Measurements from ENCODE around the gene PLA2G4D. TPM values are rescaled to one million over a fixed set of nuclear protein-coding genes. Genes with fewer than 3 reads are reported as not detected.

The PLA2G4D gene
- total and polyA plus RNA-seq, 2 experiments from 2014 or later = 0.07 to 0.15 TPM

- Mint-ChIP-seq H3K4me3 (no peak overlapping the region), H3K4me1 (peaks cover 6% of the 10 kb centered on the region), H3K27me3 (ENCODE audit: insufficient read depth, low read depth, poor library complexity) (peaks cover 3% of the 10 kb centered on the region), H3K9me3 (no peaks in the 10 kb centered on the region), H3K27ac (no peak overlapping the region), H3K36me3 (ENCODE audit: low read depth) (no peaks in the 10 kb centered on the region)
- Histone ChIP-seq H2AFZ (no peak overlapping the region), H3K4me3 (no peak overlapping the region), H3K27me3 (ENCODE audit: insufficient read depth) (no peaks in the 10 kb centered on the region), H3K4me2 (no peak overlapping the region), H3K4me1 (ENCODE audit: insufficient read depth) (no peaks in the 10 kb centered on the region), H3K79me2 (replicated peaks; ENCODE audit: insufficient read depth) (no peaks in the 10 kb centered on the region), H3K27ac (ENCODE audit: low read depth) (no peak overlapping the region), H3K9me2 (ENCODE audit: insufficient read depth) (no peaks in the 10 kb centered on the region), H3K36me3 (ENCODE audit: insufficient read depth) (no peaks in the 10 kb centered on the region), H3F3A (replicated peaks; ENCODE audit: low read depth) (no peaks in the 10 kb centered on the region), H4K20me1 (replicated peaks; ENCODE audit: insufficient read depth) (no peaks in the 10 kb centered on the region)
- ATAC-seq (no peak), DNase-seq (ENCODE audit: low spot score) (no peak)
- TF ChIP-seq, protein P1, sequence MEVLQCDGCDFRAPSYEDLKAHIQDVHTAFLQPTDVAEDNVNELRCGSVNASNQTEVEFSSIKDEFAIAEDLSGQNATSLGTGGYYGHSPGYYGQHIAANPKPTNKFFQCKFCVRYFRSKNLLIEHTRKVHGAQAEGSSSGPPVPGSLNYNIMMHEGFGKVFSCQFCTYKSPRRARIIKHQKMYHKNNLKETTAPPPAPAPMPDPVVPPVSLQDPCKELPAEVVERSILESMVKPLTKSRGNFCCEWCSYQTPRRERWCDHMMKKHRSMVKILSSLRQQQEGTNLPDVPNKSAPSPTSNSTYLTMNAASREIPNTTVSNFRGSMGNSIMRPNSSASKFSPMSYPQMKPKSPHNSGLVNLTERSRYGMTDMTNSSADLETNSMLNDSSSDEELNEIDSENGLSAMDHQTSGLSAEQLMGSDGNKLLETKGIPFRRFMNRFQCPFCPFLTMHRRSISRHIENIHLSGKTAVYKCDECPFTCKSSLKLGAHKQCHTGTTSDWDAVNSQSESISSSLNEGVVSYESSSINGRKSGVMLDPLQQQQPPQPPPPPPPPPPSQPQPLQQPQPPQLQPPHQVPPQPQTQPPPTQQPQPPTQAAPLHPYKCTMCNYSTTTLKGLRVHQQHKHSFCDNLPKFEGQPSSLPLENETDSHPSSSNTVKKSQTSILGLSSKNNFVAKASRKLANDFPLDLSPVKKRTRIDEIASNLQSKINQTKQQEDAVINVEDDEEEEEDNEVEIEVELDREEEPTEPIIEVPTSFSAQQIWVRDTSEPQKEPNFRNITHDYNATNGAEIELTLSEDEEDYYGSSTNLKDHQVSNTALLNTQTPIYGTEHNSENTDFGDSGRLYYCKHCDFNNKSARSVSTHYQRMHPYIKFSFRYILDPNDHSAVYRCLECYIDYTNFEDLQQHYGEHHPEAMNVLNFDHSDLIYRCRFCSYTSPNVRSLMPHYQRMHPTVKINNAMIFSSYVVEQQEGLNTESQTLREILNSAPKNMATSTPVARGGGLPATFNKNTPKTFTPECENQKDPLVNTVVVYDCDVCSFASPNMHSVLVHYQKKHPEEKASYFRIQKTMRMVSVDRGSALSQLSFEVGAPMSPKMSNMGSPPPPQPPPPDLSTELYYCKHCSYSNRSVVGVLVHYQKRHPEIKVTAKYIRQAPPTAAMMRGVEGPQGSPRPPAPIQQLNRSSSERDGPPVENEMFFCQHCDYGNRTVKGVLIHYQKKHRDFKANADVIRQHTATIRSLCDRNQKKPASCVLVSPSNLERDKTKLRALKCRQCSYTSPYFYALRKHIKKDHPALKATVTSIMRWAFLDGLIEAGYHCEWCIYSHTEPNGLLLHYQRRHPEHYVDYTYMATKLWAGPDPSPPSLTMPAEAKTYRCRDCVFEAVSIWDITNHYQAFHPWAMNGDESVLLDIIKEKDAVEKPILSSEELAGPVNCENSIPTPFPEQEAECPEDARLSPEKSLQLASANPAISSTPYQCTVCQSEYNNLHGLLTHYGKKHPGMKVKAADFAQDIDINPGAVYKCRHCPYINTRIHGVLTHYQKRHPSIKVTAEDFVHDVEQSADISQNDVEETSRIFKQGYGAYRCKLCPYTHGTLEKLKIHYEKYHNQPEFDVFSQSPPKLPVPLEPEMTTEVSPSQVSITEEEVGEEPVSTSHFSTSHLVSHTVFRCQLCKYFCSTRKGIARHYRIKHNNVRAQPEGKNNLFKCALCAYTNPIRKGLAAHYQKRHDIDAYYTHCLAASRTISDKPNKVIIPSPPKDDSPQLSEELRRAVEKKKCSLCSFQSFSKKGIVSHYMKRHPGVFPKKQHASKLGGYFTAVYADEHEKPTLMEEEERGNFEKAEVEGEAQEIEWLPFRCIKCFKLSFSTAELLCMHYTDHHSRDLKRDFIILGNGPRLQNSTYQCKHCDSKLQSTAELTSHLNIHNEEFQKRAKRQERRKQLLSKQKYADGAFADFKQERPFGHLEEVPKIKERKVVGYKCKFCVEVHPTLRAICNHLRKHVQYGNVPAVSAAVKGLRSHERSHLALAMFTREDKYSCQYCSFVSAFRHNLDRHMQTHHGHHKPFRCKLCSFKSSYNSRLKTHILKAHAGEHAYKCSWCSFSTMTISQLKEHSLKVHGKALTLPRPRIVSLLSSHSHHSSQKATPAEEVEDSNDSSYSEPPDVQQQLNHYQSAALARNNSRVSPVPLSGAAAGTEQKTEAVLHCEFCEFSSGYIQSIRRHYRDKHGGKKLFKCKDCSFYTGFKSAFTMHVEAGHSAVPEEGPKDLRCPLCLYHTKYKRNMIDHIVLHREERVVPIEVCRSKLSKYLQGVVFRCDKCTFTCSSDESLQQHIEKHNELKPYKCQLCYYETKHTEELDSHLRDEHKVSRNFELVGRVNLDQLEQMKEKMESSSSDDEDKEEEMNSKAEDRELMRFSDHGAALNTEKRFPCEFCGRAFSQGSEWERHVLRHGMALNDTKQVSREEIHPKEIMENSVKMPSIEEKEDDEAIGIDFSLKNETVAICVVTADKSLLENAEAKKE (CRISPR knock-in tag; IDR thresholded peaks at IDR 0.05) = no peak
- TF ChIP-seq, protein P2, sequence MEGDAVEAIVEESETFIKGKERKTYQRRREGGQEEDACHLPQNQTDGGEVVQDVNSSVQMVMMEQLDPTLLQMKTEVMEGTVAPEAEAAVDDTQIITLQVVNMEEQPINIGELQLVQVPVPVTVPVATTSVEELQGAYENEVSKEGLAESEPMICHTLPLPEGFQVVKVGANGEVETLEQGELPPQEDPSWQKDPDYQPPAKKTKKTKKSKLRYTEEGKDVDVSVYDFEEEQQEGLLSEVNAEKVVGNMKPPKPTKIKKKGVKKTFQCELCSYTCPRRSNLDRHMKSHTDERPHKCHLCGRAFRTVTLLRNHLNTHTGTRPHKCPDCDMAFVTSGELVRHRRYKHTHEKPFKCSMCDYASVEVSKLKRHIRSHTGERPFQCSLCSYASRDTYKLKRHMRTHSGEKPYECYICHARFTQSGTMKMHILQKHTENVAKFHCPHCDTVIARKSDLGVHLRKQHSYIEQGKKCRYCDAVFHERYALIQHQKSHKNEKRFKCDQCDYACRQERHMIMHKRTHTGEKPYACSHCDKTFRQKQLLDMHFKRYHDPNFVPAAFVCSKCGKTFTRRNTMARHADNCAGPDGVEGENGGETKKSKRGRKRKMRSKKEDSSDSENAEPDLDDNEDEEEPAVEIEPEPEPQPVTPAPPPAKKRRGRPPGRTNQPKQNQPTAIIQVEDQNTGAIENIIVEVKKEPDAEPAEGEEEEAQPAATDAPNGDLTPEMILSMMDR (conservative IDR thresholded peaks at IDR 0.05; ENCODE audit: low read depth in 2 of 2) = peak in 1 of 2 experiments; percentile 7; a peak in 1 of 4 replicates
Observed at GRCh38 chr15:42066764-42067415, 27.5 kb downstream of the PLA2G4D start.

DNA sequence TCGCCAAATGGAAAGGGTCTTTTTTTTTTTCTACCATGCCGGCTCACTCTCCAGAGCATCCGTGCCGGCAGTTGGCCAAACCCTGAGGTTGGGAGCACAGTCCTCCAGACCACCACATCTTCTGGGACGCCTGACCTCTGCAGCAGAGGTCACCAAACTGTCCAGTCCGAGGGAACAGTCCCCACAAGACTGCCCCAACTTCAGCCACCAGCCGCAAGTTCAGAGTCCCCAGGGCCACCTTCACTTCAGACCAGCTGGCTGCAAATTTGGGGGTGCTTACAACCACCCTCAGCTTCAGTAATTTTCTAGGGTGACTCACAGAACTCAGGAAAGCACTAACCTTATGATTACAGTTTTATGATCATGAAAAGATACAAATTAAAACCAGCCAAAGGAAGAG lies 28.9 kb downstream of the PLA2G4D start:
- Histone ChIP-seq H3K27ac (ENCODE audit: low read depth) (no peak overlapping the region), H3K79me2 (replicated peaks; ENCODE audit: insufficient read depth) (no peaks in the 10 kb centered on the region), H3K4me1 (ENCODE audit: insufficient read depth) (no peaks in the 10 kb centered on the region), H3K4me2 (no peak overlapping the region), H3K36me3 (ENCODE audit: insufficient read depth) (no peaks in the 10 kb centered on the region), H3K9me2 (ENCODE audit: insufficient read depth) (no peaks in the 10 kb centered on the region), H3K27me3 (ENCODE audit: insufficient read depth) (no peaks in the 10 kb centered on the region), H2AFZ (no peak overlapping the region), H3F3A (replicated peaks; ENCODE audit: low read depth) (no peaks in the 10 kb centered on the region), H4K20me1 (replicated peaks; ENCODE audit: insufficient read depth) (no peaks in the 10 kb centered on the region), H3K4me3 (no peak overlapping the region)
- Mint-ChIP-seq H3K9me3 (no peaks in the 10 kb centered on the region), H3K27ac (no peak overlapping the region), H3K4me3 (no peak overlapping the region), H3K27me3 (ENCODE audit: insufficient read depth, low read depth, poor library complexity) (peaks cover 3% of the 10 kb centered on the region), H3K36me3 (ENCODE audit: low read depth) (no peaks in the 10 kb centered on the region), H3K4me1 (peaks cover 6% of the 10 kb centered on the region)
- TF ChIP-seq JUNB (IDR thresholded peaks at IDR 0.05; ENCODE audit: unreplicated experiment) = no peak
- no peak for TF ChIP-seq STAT1 (IDR thresholded peaks at IDR 0.05; ENCODE audit: unreplicated experiment)
- ATAC-seq = no peak
- no peak for DNase-seq (ENCODE audit: low spot score)
